ENCODE data around the gene SDK2. TPM values are rescaled to one million over a fixed set of nuclear protein-coding genes. Genes with fewer than 3 reads are reported as not detected.

Gene SDK2
- total and polyA plus RNA-seq, 2 of the 4 experiments (the other 2 are of a cell fraction): under 0.01 to 0.03 TPM

DNA sequence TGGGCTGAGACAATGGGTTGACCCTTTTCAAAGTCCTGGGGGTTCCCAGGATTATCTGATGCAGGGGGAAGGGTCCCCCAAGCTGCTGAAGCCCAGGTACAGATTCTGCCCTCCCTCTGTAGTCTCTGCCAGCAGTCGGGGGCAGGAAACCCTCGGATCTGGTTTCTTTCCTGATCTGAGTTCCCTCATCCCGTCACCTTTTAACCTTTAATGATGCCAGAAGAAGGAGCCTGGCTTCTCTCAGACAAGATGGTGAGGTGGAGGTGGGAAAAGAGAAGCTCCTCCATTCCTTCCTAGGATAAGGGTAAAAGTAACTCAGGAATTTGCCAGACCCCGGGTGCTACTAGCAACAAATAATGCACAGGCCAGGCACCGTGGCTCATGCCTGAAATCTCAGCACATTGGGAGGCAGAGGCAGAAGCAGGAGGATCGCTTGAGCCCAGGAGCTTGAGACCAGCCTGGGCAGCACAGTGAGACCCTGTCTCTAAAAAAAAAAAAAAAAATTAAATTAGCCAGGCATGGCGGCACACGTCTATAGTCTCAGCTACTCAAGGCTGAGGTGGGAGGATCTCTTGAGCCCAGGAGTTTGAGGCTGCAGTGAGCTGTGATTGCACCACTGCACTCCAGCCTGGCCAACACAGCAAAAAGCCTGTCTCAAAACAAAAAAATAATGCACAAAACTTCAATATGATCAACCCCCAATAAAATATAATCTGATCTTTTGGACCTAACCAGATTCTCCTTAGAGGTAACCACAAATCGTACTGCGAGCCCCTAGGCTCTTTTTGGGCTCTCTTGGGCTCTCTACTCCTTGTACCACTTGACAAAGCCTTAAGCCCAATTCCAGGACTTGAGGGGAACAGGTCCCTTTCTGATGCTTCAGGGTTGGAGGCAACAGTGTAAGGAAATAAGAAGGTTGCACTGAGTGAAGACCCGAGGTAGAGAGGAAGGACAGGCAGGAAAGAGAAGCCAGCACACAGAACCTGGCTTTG lies 338.1 kb downstream of the SDK2 start:
- Histone ChIP-seq H2BK5ac (ENCODE audit: low read depth, low read length, poor library complexity, severe bottlenecking) (peak overlapping the region; percentile 86), H3K23ac (ENCODE audit: low read depth, low read length) (peak overlapping the region; percentile 97), H3K56ac (ENCODE audit: extremely low read depth, insufficient read depth, low read length) (peak overlapping the region; percentile 95; the same call in 1 of the 2 replicates), H3K9ac (ENCODE audit: low read depth, low read length) (peak overlapping the region; percentile 74), H4K91ac (ENCODE audit: insufficient read depth, low read depth, low read length) (peak overlapping the region; percentile 96), H3K27ac (ENCODE audit: insufficient read depth, low read length) (peak overlapping the region; percentile 90), H3K36me3 (ENCODE audit: control insufficient read depth, insufficient read depth, low read length) (peaks cover 3% of the 10 kb centered on the region; the same call in 1 of the 2 replicates), H3K79me1 (ENCODE audit: low read depth in 1 of 2, low read length in 2 of 2) (peaks cover 15 to 56% of the 10 kb centered on the region in 2 experiments), H2BK20ac (ENCODE audit: low read depth, low read length) (peak overlapping the region; percentile 75), H3K4me1 (ENCODE audit: control insufficient read depth, insufficient read depth, low read length) (peaks cover 34% of the 10 kb centered on the region), H2AFZ (replicated peaks; ENCODE audit: low read length, poor library complexity) (no peak overlapping the region), H3K18ac (ENCODE audit: low read depth, low read length) (peak overlapping the region; percentile 32), H2BK15ac (ENCODE audit: low read depth, low read length) (peak overlapping the region; percentile 69; the same call in 2 of the 3 replicates), H3K27me3 (ENCODE audit: control insufficient read depth, insufficient read depth, low read length) (no peaks in the 10 kb centered on the region), H3K14ac (replicated peaks; ENCODE audit: low read depth, low read length) (peak overlapping the region; percentile 91), H3K4me3 (ENCODE audit: insufficient read depth, low read depth, low read length) (no peak overlapping the region), H3K9me3 (ENCODE audit: control insufficient read depth, insufficient read depth, low read length) (no peaks in the 10 kb centered on the region), H2AK5ac (ENCODE audit: low read depth, low read length) (peak overlapping the region; percentile 99), H4K5ac (ENCODE audit: low read depth, low read length) (peak overlapping the region; percentile 50), H4K20me1 (ENCODE audit: insufficient read depth, low read length) (peaks cover 8% of the 10 kb centered on the region), H4K8ac (ENCODE audit: low read depth in 2 of 2, low read length in 2 of 2) (peak overlapping the region; percentile 90 to 99), H3K4ac (ENCODE audit: low read depth, low read length) (peak overlapping the region; percentile 98), H2AK9ac (replicated peaks; ENCODE audit: low read depth, low read length, poor library complexity) (peak overlapping the region; percentile 92), H3K9me1 (ENCODE audit: insufficient read depth, low read length) (peaks cover 10% of the 10 kb centered on the region), H2BK120ac (ENCODE audit: low read depth, low read length) (peak overlapping the region; percentile 92), H3K4me2 (ENCODE audit: low read depth, low read length) (peak overlapping the region; percentile 85)
- ChIA-PET CTCF (interaction anchor here (0.8 to 1.2 kb wide), 3 partner anchors 10 to 64 kb away, joined by 3 to 6 read pairs (median 3); no protein-coding TSS in a partner anchor), POLR2A (ENCODE audit: unreplicated experiment) (interaction anchor here (0.6 kb wide), 1 partner anchor 1345 kb away, joined by 4 read pairs; no protein-coding TSS in a partner anchor)
- intact Hi-C loops (cut with micrococcal nuclease) (loop anchor here (2.0 kb wide), 1 partner anchor 13 kb away; no protein-coding TSS in a partner anchor), in situ Hi-C loops (cut with MboI; ENCODE audit: low sequenced_read_pairs) (loop anchor here (5.0 kb wide), 1 partner anchor 66 kb away; no protein-coding TSS in a partner anchor), dilution Hi-C loops (cut with HindIII; ENCODE audit: low sequenced_read_pairs, unreplicated experiment) (no loop called here)
- DNase-seq (no peak), ATAC-seq (ENCODE audit: low read depth) (no peak)
- peak; percentile 35; the same call in 1 of the 2 replicates for TF ChIP-seq CEBPB (IDR thresholded peaks at IDR 0.05; ENCODE audit: low read depth, low read length)
- no peak for TF ChIP-seq ELK1 (IDR thresholded peaks at IDR 0.05; ENCODE audit: borderline replicate concordance, low read depth, low read length)
- 60% methylated on average over 1 of the region's 11 CpGs; no CpG with 5 or more reads in 1 of the 2 experiments for WGBS, 2 experiments (ENCODE audit: extremely low coverage in 2 of 2, insufficient read length in 1 of 2)
- BruUV-seq (replicated peaks): no TSS peak
